Measurements from ENCODE around the gene JAZF1. TPM values are rescaled to one million over a fixed set of nuclear protein-coding genes. Genes with fewer than 3 reads are reported as not detected.

JAZF1 gene
- total RNA-seq, 2 donors from 2014 or later: 4.0 to 4.9 TPM

DNA sequence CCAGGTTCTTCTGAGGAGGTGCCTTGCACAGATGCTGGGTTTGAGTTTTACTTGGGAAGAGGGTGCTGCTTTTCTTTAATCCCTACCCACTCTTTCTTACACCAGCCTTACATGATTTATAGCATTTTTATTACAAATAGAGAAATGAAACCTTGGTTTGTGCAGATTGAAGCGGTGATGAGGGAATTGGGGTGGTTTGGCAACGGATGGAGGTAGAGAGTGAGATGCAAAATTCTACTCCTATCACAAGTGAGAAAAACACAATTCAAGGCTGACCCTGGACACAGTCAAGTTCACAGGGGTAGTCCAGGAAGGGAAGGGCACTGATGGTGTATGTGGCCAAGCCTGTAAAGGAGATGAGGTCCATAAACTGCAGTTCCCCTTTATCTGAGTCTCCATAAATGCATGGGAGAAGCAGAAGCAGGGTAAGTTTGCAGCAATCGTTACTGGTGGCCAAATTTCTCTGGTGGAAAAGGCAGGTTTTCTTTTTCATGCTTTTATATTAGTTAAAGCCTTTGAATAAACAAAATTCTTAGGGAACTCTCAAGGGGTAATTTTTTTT, 214.3 kb downstream of the JAZF1 start:
- intact Hi-C loops (cut with DNase I): no loop called here
- no peaks in the 10 kb centered on the region for H3K27me3 ChIP-seq
- no peaks in the 10 kb centered on the region for H3K36me3 ChIP-seq (replicated peaks in 1 of 2; ENCODE audit: insufficient read depth in 1 of 2, low read depth in 2 of 2)
- 74 to 80% methylated on average over 3 of the region's 3 CpGs for WGBS, 2 donors
- H3K4me1 ChIP-seq: no peaks in the 10 kb centered on the region
- ATAC-seq: no peak
- TF ChIP-seq, protein P1, sequence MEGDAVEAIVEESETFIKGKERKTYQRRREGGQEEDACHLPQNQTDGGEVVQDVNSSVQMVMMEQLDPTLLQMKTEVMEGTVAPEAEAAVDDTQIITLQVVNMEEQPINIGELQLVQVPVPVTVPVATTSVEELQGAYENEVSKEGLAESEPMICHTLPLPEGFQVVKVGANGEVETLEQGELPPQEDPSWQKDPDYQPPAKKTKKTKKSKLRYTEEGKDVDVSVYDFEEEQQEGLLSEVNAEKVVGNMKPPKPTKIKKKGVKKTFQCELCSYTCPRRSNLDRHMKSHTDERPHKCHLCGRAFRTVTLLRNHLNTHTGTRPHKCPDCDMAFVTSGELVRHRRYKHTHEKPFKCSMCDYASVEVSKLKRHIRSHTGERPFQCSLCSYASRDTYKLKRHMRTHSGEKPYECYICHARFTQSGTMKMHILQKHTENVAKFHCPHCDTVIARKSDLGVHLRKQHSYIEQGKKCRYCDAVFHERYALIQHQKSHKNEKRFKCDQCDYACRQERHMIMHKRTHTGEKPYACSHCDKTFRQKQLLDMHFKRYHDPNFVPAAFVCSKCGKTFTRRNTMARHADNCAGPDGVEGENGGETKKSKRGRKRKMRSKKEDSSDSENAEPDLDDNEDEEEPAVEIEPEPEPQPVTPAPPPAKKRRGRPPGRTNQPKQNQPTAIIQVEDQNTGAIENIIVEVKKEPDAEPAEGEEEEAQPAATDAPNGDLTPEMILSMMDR (IDR thresholded peaks at IDR 0.05): no peak
- TF ChIP-seq POLR2A (IDR thresholded peaks at IDR 0.05): no peak
- DNase-seq: no peak
- H3K9me3 ChIP-seq: no peaks in the 10 kb centered on the region
- H3K4me3 ChIP-seq: no peak overlapping the region
- H3K27ac ChIP-seq: no peak overlapping the region

DNA sequence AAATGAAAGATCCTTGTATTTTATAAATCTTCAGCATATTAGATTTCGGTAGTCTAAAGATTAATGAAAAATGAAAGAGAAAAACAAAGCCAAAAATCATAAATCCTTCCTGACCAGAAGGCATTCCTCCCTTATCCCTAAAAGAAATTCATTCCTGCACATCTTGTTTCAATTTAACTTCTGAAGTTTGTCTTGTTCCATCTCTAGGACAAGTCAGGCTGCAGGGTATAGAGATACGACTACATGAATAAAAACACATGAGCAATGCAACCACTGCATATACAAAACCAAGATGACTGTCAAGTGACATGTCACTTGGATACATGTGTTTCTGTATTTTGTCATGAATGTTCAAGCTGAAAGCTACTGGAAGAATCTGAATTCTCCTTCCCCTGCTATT, 214.9 kb downstream of the JAZF1 start:
- 85 to 86% methylated on average over 2 of the region's 2 CpGs for WGBS, 2 donors
- Histone ChIP-seq H3K9me3 (no peaks in the 10 kb centered on the region), H3K27ac (no peak overlapping the region), H3K4me1 (peaks cover 1% of the 10 kb centered on the region), H3K27me3 (no peaks in the 10 kb centered on the region), H3K36me3 (replicated peaks in 1 of 2; ENCODE audit: insufficient read depth in 1 of 2, low read depth in 2 of 2) (no peaks in the 10 kb centered on the region), H3K4me3 (no peak overlapping the region)
- intact Hi-C loops (cut with DNase I): no loop called here
- ATAC-seq (no peak), DNase-seq (no peak)
- TF ChIP-seq, protein P1 (IDR thresholded peaks at IDR 0.05): no peak
- no peak for TF ChIP-seq POLR2A (IDR thresholded peaks at IDR 0.05)

DNA sequence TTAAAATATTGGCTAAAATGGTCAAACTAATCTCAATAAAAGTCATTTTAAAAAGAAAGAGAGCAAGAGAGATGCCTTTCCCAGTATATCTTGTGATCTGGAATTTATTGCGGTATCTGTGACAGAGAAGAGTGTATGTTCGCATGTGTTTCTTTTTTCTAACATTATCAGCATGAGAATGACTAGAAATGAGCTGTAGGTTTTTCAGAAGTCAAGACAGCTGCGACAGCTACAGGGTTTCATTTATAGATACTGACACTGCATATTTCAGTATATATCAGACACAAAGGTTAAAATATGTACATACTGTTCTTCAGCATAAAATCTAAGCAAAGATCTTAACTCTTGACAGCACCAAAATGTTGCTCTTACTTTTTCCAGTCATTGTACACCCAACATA, 215.8 kb downstream of the JAZF1 start:
- intact Hi-C loops (cut with DNase I): no loop called here
- no peaks in the 10 kb centered on the region for H3K36me3 ChIP-seq (replicated peaks in 1 of 2; ENCODE audit: insufficient read depth in 1 of 2, low read depth in 2 of 2)
- TF ChIP-seq, protein P1 (IDR thresholded peaks at IDR 0.05): no peak
- no peak for TF ChIP-seq POLR2A (IDR thresholded peaks at IDR 0.05)
- DNase-seq (no peak), ATAC-seq (no peak)
- no peaks in the 10 kb centered on the region for H3K9me3 ChIP-seq
- no peak overlapping the region for H3K4me3 ChIP-seq
- H3K27ac ChIP-seq: no peak overlapping the region
- 87 to 91% methylated on average over 3 of the region's 3 CpGs for WGBS, 2 donors
- H3K4me1 ChIP-seq: peaks cover 9% of the 10 kb centered on the region
- no peaks in the 10 kb centered on the region for H3K27me3 ChIP-seq

DNA sequence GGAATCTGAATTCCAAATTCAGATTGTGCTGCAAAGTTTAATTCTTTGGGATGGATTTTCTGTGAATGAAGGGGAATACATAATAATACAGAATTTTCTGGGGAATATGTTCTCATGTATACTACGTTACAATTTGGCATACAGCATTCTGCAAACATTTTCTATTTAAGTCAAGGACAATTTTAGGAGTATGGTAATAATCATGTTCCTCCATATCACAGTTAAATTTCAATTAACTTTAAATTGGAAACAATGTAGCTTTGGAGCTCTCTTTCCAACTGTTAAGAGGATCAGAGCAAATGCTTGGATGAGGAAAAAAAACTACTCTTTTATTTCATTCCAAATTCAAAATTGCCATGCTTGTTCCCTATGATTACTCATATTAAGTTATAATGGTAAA, 217.5 kb downstream of the JAZF1 start:
- intact Hi-C loops (cut with DNase I): no loop called here
- 85 to 93% methylated on average over 1 of the region's 1 CpG for WGBS, 2 donors
- Histone ChIP-seq H3K4me3 (no peak overlapping the region), H3K36me3 (replicated peaks in 1 of 2; ENCODE audit: insufficient read depth in 1 of 2, low read depth in 2 of 2) (no peaks in the 10 kb centered on the region), H3K27ac (no peak overlapping the region), H3K9me3 (no peaks in the 10 kb centered on the region), H3K4me1 (peaks cover 9% of the 10 kb centered on the region), H3K27me3 (no peaks in the 10 kb centered on the region)
- no peak for ATAC-seq
- no peak for TF ChIP-seq POLR2A (IDR thresholded peaks at IDR 0.05)
- TF ChIP-seq, protein P1 (IDR thresholded peaks at IDR 0.05): no peak
- no peak for DNase-seq

DNA sequence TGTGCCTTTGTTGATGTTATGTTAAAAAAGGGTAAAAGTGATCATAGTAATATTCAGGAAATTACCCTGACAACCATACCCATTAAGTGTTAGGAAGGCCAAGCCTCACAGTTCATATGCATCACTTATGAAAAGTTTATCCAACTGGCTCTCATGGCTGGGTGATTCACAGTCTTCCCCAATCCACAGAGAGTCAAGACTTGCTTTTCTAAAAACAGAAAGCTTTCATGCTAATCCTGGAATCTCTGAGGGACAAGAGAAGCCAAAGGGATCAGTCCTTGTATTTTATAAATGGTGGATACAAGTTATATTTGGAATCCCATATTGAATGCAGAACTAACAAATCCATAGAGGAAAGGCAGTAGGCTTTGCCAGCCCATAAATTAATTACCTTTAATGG, 218.3 kb downstream of the JAZF1 start:
- Histone ChIP-seq H3K36me3 (replicated peaks in 1 of 2; ENCODE audit: insufficient read depth in 1 of 2, low read depth in 2 of 2) (no peaks in the 10 kb centered on the region), H3K4me3 (no peak overlapping the region), H3K27me3 (no peaks in the 10 kb centered on the region), H3K4me1 (peaks cover 9% of the 10 kb centered on the region), H3K27ac (no peak overlapping the region), H3K9me3 (no peaks in the 10 kb centered on the region)
- TF ChIP-seq, protein P1 (IDR thresholded peaks at IDR 0.05): no peak
- no peak for TF ChIP-seq POLR2A (IDR thresholded peaks at IDR 0.05)
- ATAC-seq (no peak), DNase-seq (no peak)
- intact Hi-C loops (cut with DNase I): no loop called here
